ENCODE data around the gene DNLZ. TPM values are rescaled to one million over a fixed set of nuclear protein-coding genes. Genes with fewer than 3 reads are reported as not detected.

DNLZ gene
- total RNA-seq, 1 experiment from 2014 or later, result 26.5 TPM

- H3K4me1 ChIP-seq (ENCODE audit: control insufficient read depth, insufficient read depth, low read length), result no peaks in the 10 kb centered on the region
- CTCF ChIA-PET, result no interaction called here
- POLR2A ChIA-PET, result no interaction called here
- DNase-seq (ENCODE audit: low read depth, low spot score) (no peak), ATAC-seq (no peak)
- no peaks in the 10 kb centered on the region for H3K9me3 ChIP-seq (ENCODE audit: control insufficient read depth, insufficient read depth, low read depth, low read length)
- H3K27me3 ChIP-seq (ENCODE audit: control insufficient read depth, insufficient read depth, low read length), result no peaks in the 10 kb centered on the region
- no peak overlapping the region for H3K4me3 ChIP-seq (ENCODE audit: low read depth in 2 of 2, low read length in 2 of 2)
- TF ChIP-seq POLR2AphosphoS5 (IDR thresholded peaks at IDR 0.05; ENCODE audit: low read depth, low read length) (no peak), TCF7L2 (IDR thresholded peaks at IDR 0.05; ENCODE audit: low read depth, low read length) (no peak), CTCF (IDR thresholded peaks at IDR 0.05) (no peak), SIN3A (IDR thresholded peaks at IDR 0.05; ENCODE audit: borderline replicate concordance, insufficient read depth, low read depth, low read length) (no peak)
- TF ChIP-seq, protein P1, sequence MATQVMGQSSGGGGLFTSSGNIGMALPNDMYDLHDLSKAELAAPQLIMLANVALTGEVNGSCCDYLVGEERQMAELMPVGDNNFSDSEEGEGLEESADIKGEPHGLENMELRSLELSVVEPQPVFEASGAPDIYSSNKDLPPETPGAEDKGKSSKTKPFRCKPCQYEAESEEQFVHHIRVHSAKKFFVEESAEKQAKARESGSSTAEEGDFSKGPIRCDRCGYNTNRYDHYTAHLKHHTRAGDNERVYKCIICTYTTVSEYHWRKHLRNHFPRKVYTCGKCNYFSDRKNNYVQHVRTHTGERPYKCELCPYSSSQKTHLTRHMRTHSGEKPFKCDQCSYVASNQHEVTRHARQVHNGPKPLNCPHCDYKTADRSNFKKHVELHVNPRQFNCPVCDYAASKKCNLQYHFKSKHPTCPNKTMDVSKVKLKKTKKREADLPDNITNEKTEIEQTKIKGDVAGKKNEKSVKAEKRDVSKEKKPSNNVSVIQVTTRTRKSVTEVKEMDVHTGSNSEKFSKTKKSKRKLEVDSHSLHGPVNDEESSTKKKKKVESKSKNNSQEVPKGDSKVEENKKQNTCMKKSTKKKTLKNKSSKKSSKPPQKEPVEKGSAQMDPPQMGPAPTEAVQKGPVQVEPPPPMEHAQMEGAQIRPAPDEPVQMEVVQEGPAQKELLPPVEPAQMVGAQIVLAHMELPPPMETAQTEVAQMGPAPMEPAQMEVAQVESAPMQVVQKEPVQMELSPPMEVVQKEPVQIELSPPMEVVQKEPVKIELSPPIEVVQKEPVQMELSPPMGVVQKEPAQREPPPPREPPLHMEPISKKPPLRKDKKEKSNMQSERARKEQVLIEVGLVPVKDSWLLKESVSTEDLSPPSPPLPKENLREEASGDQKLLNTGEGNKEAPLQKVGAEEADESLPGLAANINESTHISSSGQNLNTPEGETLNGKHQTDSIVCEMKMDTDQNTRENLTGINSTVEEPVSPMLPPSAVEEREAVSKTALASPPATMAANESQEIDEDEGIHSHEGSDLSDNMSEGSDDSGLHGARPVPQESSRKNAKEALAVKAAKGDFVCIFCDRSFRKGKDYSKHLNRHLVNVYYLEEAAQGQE (IDR thresholded peaks at IDR 0.05; ENCODE audit: insufficient read depth in 1 of 2, low read depth in 2 of 2, low read length in 1 of 2), result no peak
- H3K27ac ChIP-seq (ENCODE audit: low read length), result no peak overlapping the region
- intact Hi-C loops (cut with micrococcal nuclease; ENCODE audit: unreplicated experiment) (no loop called here), in situ Hi-C loops (cut with HindIII; ENCODE audit: low pct_unique_long_range_greater_than_20kb, low sequenced_read_pairs) (no loop called here)
- H3K36me3 ChIP-seq (ENCODE audit: control insufficient read depth, insufficient read depth, low read length), result no peaks in the 10 kb centered on the region
- no TSS peak for BruUV-seq (replicated peaks)
These were observed 6.5 kb upstream of the DNLZ start for GRCh38 chr9:136370037-136370436.

DNA sequence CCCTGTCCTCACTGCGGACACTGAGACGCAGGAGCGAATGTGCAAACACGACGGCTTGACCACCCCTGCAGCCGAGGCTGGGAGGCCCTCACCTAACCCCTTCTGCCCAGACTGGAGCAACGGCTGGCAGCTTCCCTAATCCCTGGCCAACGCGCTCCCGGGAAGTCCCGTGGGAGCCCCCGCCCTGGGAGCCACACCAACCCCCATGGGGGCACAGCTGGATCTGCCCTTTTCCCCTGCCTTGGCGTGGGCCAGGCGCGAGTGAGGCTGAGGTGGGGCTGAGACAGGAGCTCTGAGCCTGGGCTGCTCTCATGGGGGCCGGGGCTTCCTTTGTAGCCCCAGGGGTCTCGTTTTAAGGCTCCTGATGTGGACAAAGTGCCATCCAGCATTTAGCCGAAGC lies 4.6 kb upstream of the DNLZ start:
- TF ChIP-seq, protein P1 (IDR thresholded peaks at IDR 0.05; ENCODE audit: insufficient read depth in 1 of 2, low read depth in 2 of 2, low read length in 1 of 2), result no peak
- no peak for TF ChIP-seq CTCF (IDR thresholded peaks at IDR 0.05)
- TF ChIP-seq SIN3A (IDR thresholded peaks at IDR 0.05; ENCODE audit: borderline replicate concordance, insufficient read depth, low read depth, low read length), result no peak
- no peak for TF ChIP-seq POLR2AphosphoS5 (IDR thresholded peaks at IDR 0.05; ENCODE audit: low read depth, low read length)
- no peak for TF ChIP-seq TCF7L2 (IDR thresholded peaks at IDR 0.05; ENCODE audit: low read depth, low read length)
- intact Hi-C loops (cut with micrococcal nuclease; ENCODE audit: unreplicated experiment) (no loop called here), in situ Hi-C loops (cut with HindIII; ENCODE audit: low pct_unique_long_range_greater_than_20kb, low sequenced_read_pairs) (no loop called here)

More for the DNA sequence above, 4.6 kb upstream of the DNLZ start:
- no peaks in the 10 kb centered on the region for H3K27me3 ChIP-seq (ENCODE audit: control insufficient read depth, insufficient read depth, low read length)
- ATAC-seq (no peak), DNase-seq (ENCODE audit: low read depth, low spot score) (no peak)
- no peaks in the 10 kb centered on the region; the same call in 1 of the 2 replicates for H3K36me3 ChIP-seq (ENCODE audit: control insufficient read depth, insufficient read depth, low read length)
- CTCF ChIA-PET, result no interaction called here
- POLR2A ChIA-PET, result no interaction called here
- no peak overlapping the region for H3K4me3 ChIP-seq (ENCODE audit: low read depth in 2 of 2, low read length in 2 of 2)
- H3K4me1 ChIP-seq (ENCODE audit: control insufficient read depth, insufficient read depth, low read length), result peaks cover 5% of the 10 kb centered on the region; the same call in 1 of the 2 replicates
- no TSS peak for BruUV-seq (replicated peaks)
- no peak overlapping the region for H3K27ac ChIP-seq (ENCODE audit: low read length)
- H3K9me3 ChIP-seq (ENCODE audit: control insufficient read depth, insufficient read depth, low read depth, low read length), result no peaks in the 10 kb centered on the region
